H9 (cell line): ENCODE results near the gene PRPF40B. TPM values are rescaled to one million over a fixed set of nuclear protein-coding genes. Genes with fewer than 3 reads are reported as not detected.

Experiments used
- DNase-seq: peaks from one replicate; pipeline ENCODE4 v3.0.0-alpha.2; 2017
- H2AFZ ChIP-seq: one replicate; pipeline ENCODE4 v1.6.1; 2013; ENCODE audit warnings: mild to moderate bottlenecking, low read length, control low read depth, moderate library complexity
- H2AK5ac ChIP-seq: 2 replicates; pipeline ENCODE4 v1.6.1; 2013; ENCODE audit warnings: low read length, control low read depth, mixed read lengths; ENCODE audit not compliant: insufficient read length
- H2BK120ac ChIP-seq: one replicate; pipeline ENCODE4 v1.6.1; 2013; ENCODE audit warnings: low read depth, mild to moderate bottlenecking, low read length, control low read depth, inconsistent platforms; ENCODE audit not compliant: poor library complexity, severe bottlenecking
- H2BK12ac ChIP-seq: 2 replicates; pipeline ENCODE4 v1.6.1; 2013; ENCODE audit warnings: low read length, control low read depth, mixed read lengths, low read depth; ENCODE audit not compliant: insufficient read length
- H2BK15ac ChIP-seq: 2 replicates; pipeline ENCODE4 v1.6.1; 2013; ENCODE audit warnings: low read depth, low read length, control low read depth
- H2BK20ac ChIP-seq: one replicate; pipeline ENCODE4 v1.6.1; 2013; ENCODE audit warnings: low read depth, mild to moderate bottlenecking, low read length, control low read depth, inconsistent platforms; ENCODE audit not compliant: poor library complexity, severe bottlenecking
- H2BK5ac ChIP-seq: 2 replicates; pipeline ENCODE4 v1.6.1; 2013; ENCODE audit warnings: low read length, control low read depth, mixed read lengths; ENCODE audit not compliant: insufficient read length
- H3K14ac ChIP-seq: 2 replicates; pipeline ENCODE4 v1.6.1; 2013; ENCODE audit warnings: low read length, control low read depth; ENCODE audit not compliant: insufficient read depth
- H3K18ac ChIP-seq: 2 replicates; pipeline ENCODE4 v1.6.1; 2013; ENCODE audit warnings: low read depth, mild to moderate bottlenecking, mixed read lengths, low read length, control low read depth; ENCODE audit not compliant: insufficient read length
- H3K23ac ChIP-seq: 2 replicates; pipeline ENCODE4 v1.6.1; 2013; ENCODE audit warnings: low read length, control low read depth, mixed read lengths, low read depth; ENCODE audit not compliant: insufficient read length
- H3K23me2 ChIP-seq: 2 replicates; pipeline ENCODE4 v1.6.1; 2013; ENCODE audit warnings: low read depth, mild to moderate bottlenecking, mixed read lengths, low read length, control low read depth; ENCODE audit not compliant: insufficient read length, poor library complexity, severe bottlenecking
- H3K27ac ChIP-seq: 2 replicates; pipeline ENCODE4 v1.5.1; 2013; ENCODE audit warnings: low read length, control low read depth, mixed read lengths, low read depth; ENCODE audit not compliant: insufficient read length
- H3K27me3 ChIP-seq: 2 replicates; pipeline ENCODE4 v1.6.1; 2013; ENCODE audit warnings: low read length, control low read depth, inconsistent platforms; ENCODE audit not compliant: insufficient read depth
- H3K4ac ChIP-seq: 2 replicates; pipeline ENCODE4 v1.6.1; 2013; ENCODE audit warnings: low read depth, mild to moderate bottlenecking, control low read depth, inconsistent platforms, low read length, moderate library complexity
- H3K4me1 ChIP-seq: 2 replicates; pipeline ENCODE4 v1.6.1; 2013; ENCODE audit warnings: low read length, control low read depth, inconsistent platforms; ENCODE audit not compliant: insufficient read depth
- H3K4me2 ChIP-seq: 2 replicates; pipeline ENCODE4 v1.6.1; 2013; ENCODE audit warnings: low read length, control low read depth, mixed read lengths; ENCODE audit not compliant: insufficient read length, insufficient read depth
- H3K56ac ChIP-seq: 2 replicates; pipeline ENCODE4 v1.6.1; 2013; ENCODE audit warnings: low read depth, mild to moderate bottlenecking, mixed read lengths, low read length, control low read depth; ENCODE audit not compliant: insufficient read length
- H3K79me1 ChIP-seq: 2 replicates; pipeline ENCODE4 v1.6.1; 2013; ENCODE audit warnings: low read depth, mild to moderate bottlenecking, moderate library complexity, low read length, control low read depth, inconsistent platforms; ENCODE audit not compliant: insufficient read depth, poor library complexity, severe bottlenecking
- H3K79me2 ChIP-seq: 2 replicates; pipeline ENCODE4 v1.6.1; 2013; ENCODE audit warnings: low read length, control low read depth, inconsistent platforms; ENCODE audit not compliant: insufficient read depth
- H3K9ac ChIP-seq: 2 replicates; pipeline ENCODE4 v1.6.1; 2013; ENCODE audit warnings: low read length, control low read depth, mixed read lengths; ENCODE audit not compliant: insufficient read length; ENCODE audit errors: extremely low read depth
- H3K9me3 ChIP-seq: one replicate; pipeline ENCODE4 v1.6.1; 2013; ENCODE audit warnings: low read depth, low read length, inconsistent platforms; ENCODE audit not compliant: control insufficient read depth
- H3T11ph ChIP-seq: one replicate; pipeline ENCODE4 v1.6.1; 2013; ENCODE audit warnings: mild to moderate bottlenecking, low read length, control low read depth, inconsistent platforms
- H4K20me1 ChIP-seq: one replicate; pipeline ENCODE4 v1.6.1; 2013; ENCODE audit not compliant: control insufficient read depth, insufficient read length, insufficient read depth
- H4K5ac ChIP-seq: 2 replicates; pipeline ENCODE4 v1.6.1; 2013; ENCODE audit warnings: low read depth, mild to moderate bottlenecking, mixed read lengths, low read length, control low read depth; ENCODE audit not compliant: insufficient read length
- H4K8ac ChIP-seq: replicated peaks from 2 replicates; pipeline ENCODE4 v1.6.1; 2013; ENCODE audit warnings: low read length, control low read depth, mixed read lengths, low read depth; ENCODE audit not compliant: insufficient read length
- H4K91ac ChIP-seq: 2 replicates; pipeline ENCODE4 v1.6.1; 2013; ENCODE audit warnings: low read depth, mild to moderate bottlenecking, moderate library complexity, mixed read lengths, low read length, control low read depth; ENCODE audit not compliant: insufficient read length
- H3K27ac Mint-ChIP-seq, 3 experiments: 2 replicates in 2 of 3; 3 replicates in 1 of 3; pipeline ENCODE4 v1.8.0; 2020 to 2021; ENCODE audit warnings: mixed read lengths in 3 of 3, mild to moderate bottlenecking in 1 of 3, moderate library complexity in 1 of 3
- H3K27me3 Mint-ChIP-seq: 2 replicates; pipeline ENCODE4 v1.8.0; 2021; ENCODE audit warnings: low read depth, mild to moderate bottlenecking, moderate library complexity, mixed read lengths
- H3K36me3 Mint-ChIP-seq, 3 experiments: 2 replicates in 2 of 3; 3 replicates in 1 of 3; pipeline ENCODE4 v1.8.0; 2020 to 2021; ENCODE audit warnings: low read depth in 3 of 3, mixed read lengths in 3 of 3; ENCODE audit not compliant: insufficient read depth in 1 of 3
- H3K4me1 Mint-ChIP-seq, 2 experiments: 2 replicates each; pipeline ENCODE4 v1.8.0; 2020; ENCODE audit warnings: mixed read lengths in 2 of 2
- H3K4me3 Mint-ChIP-seq, 2 experiments: 2 replicates in 1 of 2; 3 replicates in 1 of 2; pipeline ENCODE4 v1.8.0; 2020 to 2021; ENCODE audit warnings: mild to moderate bottlenecking in 2 of 2, mixed read lengths in 2 of 2, moderate library complexity in 1 of 2
- H3K9me3 Mint-ChIP-seq, 2 experiments: 2 replicates in 1 of 2; 3 replicates in 1 of 2; pipeline ENCODE4 v1.8.0; 2020; ENCODE audit warnings: mild to moderate bottlenecking in 2 of 2, mixed read lengths in 2 of 2, moderate library complexity in 1 of 2
- CTCF ChIP-seq: fragments of 200-600 bp; sonication (generic); conservative IDR thresholded peaks from 3 replicates; pipeline ENCODE4 v1.8.0; 2021; ENCODE audit warnings: antibody characterized with exemption, mild to moderate bottlenecking
- WGBS: extraction: QIAGEN DNeasy Blood & Tissue Kit; methylation state at CpG from one replicate; pipeline ENCODE4 v1.1.7; 2013; ENCODE audit warnings: missing lambda C conversion rate, low lambda C conversion rate, mixed read lengths; ENCODE audit not compliant: insufficient read length; ENCODE audit errors: extremely low coverage; 5-methylcytosine and 5-hydroxymethylcytosine counted together
- total RNA-seq: library from RNA; stranded (reverse); gene quantifications from 2 replicates; pipeline ENCODE4 v1.2.1, GENCODE V29; 2021

The PRPF40B gene
- total RNA-seq, 1 experiment from 2014 or later, result 19.0 TPM

DNA sequence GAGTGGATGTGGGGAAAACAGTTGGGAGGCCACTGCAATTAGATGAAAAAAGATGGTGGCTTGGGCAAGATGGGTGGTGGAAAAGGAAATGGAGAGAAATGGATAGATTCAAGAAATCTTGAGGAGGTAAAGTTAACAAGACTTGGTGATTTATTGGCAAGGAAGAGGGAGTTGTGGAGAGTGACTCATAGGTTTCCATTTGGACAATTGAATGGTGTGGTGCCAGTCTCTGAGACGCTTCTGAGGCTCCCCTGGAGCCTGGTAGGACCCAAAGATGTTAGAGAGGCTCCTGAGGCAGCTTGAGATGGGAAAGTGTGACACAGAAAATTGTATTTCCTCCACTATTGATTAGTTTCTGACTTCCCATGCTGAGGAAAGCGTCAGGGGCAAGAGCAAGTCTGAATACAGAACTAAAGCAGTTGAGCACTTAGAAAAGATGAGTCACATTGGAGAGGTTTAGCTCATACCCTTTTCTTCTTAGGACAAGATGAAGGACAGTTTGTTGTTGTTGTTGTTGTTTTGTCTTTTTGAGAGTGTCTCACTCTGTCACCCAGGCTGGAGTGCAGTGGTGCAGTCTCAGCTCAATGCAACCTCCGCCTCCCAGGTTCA is 4.5 kb downstream of the PRPF40B start:
- H2BK120ac ChIP-seq, result no peak overlapping the region
- H3K14ac ChIP-seq, result no peak overlapping the region
- no peak for TF ChIP-seq CTCF
- H4K91ac ChIP-seq, result no peak overlapping the region
- no peak overlapping the region for H2AK5ac ChIP-seq
- no peaks in the 10 kb centered on the region for H3K79me1 ChIP-seq
- H3K23me2 ChIP-seq, result peaks cover 2% of the 10 kb centered on the region
- H2AFZ ChIP-seq, result no peak overlapping the region
- Mint-ChIP-seq H3K4me3 (no peak overlapping the region), H3K27me3 (no peaks in the 10 kb centered on the region; the same call in none of the 2 replicates), H3K27ac (no peak overlapping the region), H3K9me3 (no peaks in the 10 kb centered on the region), H3K36me3 (peaks cover 3 to 7% (median 5%) of the 10 kb centered on the region in 3 experiments; a peak in 5 of 7 replicates), H3K4me1 (peaks cover 11 to 16% of the 10 kb centered on the region in 2 experiments)
- DNase-seq, result no peak
- no peak overlapping the region for H3K4ac ChIP-seq
- no peak overlapping the region for H3T11ph ChIP-seq
- no peak overlapping the region for H3K56ac ChIP-seq
- H4K20me1 ChIP-seq, result no peaks in the 10 kb centered on the region
- H3K4me2 ChIP-seq, result no peak overlapping the region
- H3K27ac ChIP-seq, result no peak overlapping the region
- no peak overlapping the region for H2BK20ac ChIP-seq
- no peak overlapping the region for H4K5ac ChIP-seq
- no peak overlapping the region for H3K18ac ChIP-seq
- no peaks in the 10 kb centered on the region for H3K27me3 ChIP-seq
- no peaks in the 10 kb centered on the region for H3K9me3 ChIP-seq
- H2BK15ac ChIP-seq, result no peak overlapping the region
- H3K79me2 ChIP-seq, result no peaks in the 10 kb centered on the region
- H2BK12ac ChIP-seq, result no peak overlapping the region
- no peak overlapping the region for H3K23ac ChIP-seq
- H3K9ac ChIP-seq, result no peak overlapping the region
- no peaks in the 10 kb centered on the region for H3K4me1 ChIP-seq
- no peak overlapping the region for H4K8ac ChIP-seq
- no CpG with 5 or more reads among the region's 3 CpGs for WGBS
- H2BK5ac ChIP-seq, result no peak overlapping the region
